Transverse colon (tissue), 4 donors: ENCODE data around the gene PRKCB.

ENCODE experiments used
- POLR2A ChIP-seq: fragments of 450-650 bp; IDR thresholded peaks from one replicate; pipeline ENCODE4 v1.6.1; 2016; ENCODE audit warnings: antibody characterized with exemption, mild to moderate bottlenecking, moderate library complexity
- POLR2AphosphoS5 ChIP-seq, 3 donors: sonication (generic); formaldehyde crosslinking; IDR thresholded peaks; one replicate each; pipeline ENCODE4 v1.6.1; 2016; ENCODE audit warnings: antibody characterized with exemption in 3 of 3
- TF ChIP-seq, protein P1 (sequence below), 5 experiments: fragments of 200-600 bp in 3 of 5; fragments of 450-650 bp in 2 of 5; sonication (generic) in 3 of 5; IDR thresholded peaks; 1 replicate in 2 of 5; 2 replicates in 3 of 5; pipeline ENCODE4 v1.5.1; 2016 to 2017; ENCODE audit warnings: antibody characterized with exemption in 5 of 5, inconsistent platforms in 3 of 5, mild to moderate bottlenecking in 2 of 5, moderate library complexity in 1 of 5

- TF ChIP-seq, protein P1, sequence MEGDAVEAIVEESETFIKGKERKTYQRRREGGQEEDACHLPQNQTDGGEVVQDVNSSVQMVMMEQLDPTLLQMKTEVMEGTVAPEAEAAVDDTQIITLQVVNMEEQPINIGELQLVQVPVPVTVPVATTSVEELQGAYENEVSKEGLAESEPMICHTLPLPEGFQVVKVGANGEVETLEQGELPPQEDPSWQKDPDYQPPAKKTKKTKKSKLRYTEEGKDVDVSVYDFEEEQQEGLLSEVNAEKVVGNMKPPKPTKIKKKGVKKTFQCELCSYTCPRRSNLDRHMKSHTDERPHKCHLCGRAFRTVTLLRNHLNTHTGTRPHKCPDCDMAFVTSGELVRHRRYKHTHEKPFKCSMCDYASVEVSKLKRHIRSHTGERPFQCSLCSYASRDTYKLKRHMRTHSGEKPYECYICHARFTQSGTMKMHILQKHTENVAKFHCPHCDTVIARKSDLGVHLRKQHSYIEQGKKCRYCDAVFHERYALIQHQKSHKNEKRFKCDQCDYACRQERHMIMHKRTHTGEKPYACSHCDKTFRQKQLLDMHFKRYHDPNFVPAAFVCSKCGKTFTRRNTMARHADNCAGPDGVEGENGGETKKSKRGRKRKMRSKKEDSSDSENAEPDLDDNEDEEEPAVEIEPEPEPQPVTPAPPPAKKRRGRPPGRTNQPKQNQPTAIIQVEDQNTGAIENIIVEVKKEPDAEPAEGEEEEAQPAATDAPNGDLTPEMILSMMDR (IDR thresholded peaks at IDR 0.05), result no peak
- no peak for TF ChIP-seq POLR2A
- TF ChIP-seq POLR2AphosphoS5 (IDR thresholded peaks at IDR 0.05), result no peak
These were observed 92.0 kb downstream of the PRKCB start for GRCh38 chr16:23927796-23928195.
